Caco-2 (cell line): ENCODE data around the gene ACTG1. TPM values are rescaled to one million over a fixed set of nuclear protein-coding genes. Genes with fewer than 3 reads are reported as not detected.

Experiments used
- total RNA-seq: library from RNA; stranded (reverse); gene quantifications from 2 replicates; pipeline ENCODE4 v1.2.3, GENCODE V29; 2022

The ACTG1 gene
- total RNA-seq, 1 experiment from 2014 or later: 1,436 TPM

Other genes starting within 250 kb of the ACTG1 start
- 131 and 137 TPM in 2 replicates for gene SLC38A10, start 217.5 kb downstream of the ACTG1 start, total RNA-seq
- gene BAHCC1, start 117.3 kb downstream of the ACTG1 start, total RNA-seq: 10.2 and 15.5 TPM in 2 replicates
- 2.1 and 2.9 TPM in 2 replicates for gene FSCN2, start 15.6 kb upstream of the ACTG1 start, total RNA-seq
- 38.5 and 42.2 TPM in 2 replicates for gene FAAP100, start 39.6 kb upstream of the ACTG1 start, total RNA-seq
- gene NPLOC4, start 124.3 kb upstream of the ACTG1 start, total RNA-seq: 119 and 139 TPM in 2 replicates
- gene TSPAN10, start 124.4 kb upstream of the ACTG1 start, total RNA-seq: 4.0 and 4.1 TPM in 2 replicates
- gene PDE6G, start 143.7 kb upstream of the ACTG1 start, total RNA-seq: not detected in 2 replicates
- 32.4 and 37.0 TPM in 2 replicates for gene OXLD1, start 153.8 kb upstream of the ACTG1 start, total RNA-seq
- gene CCDC137, start 153.9 kb upstream of the ACTG1 start, total RNA-seq: 49.0 and 50.5 TPM in 2 replicates
- gene ARL16, start 171.0 kb upstream of the ACTG1 start, total RNA-seq: 45.1 and 49.8 TPM in 2 replicates
- 176 and 178 TPM in 2 replicates for gene HGS, start 171.2 kb upstream of the ACTG1 start, total RNA-seq
- gene MRPL12, start 190.6 kb upstream of the ACTG1 start, total RNA-seq: 164 and 176 TPM in 2 replicates
- 49.5 and 54.8 TPM in 2 replicates for gene SLC25A10, start 199.5 kb upstream of the ACTG1 start, total RNA-seq